DOHH2 (cell line): ENCODE results near the gene NEK4.

Experiments
- H3F3A ChIP-seq: fragments of 200-600 bp; sonication (generic), shearing (Covaris generic); 2 replicates; pipeline ENCODE4 v1.6.0; 2016; ENCODE audit warnings: antibody characterized with exemption, mild to moderate bottlenecking; ENCODE audit not compliant: control insufficient read depth, insufficient read depth
- H3K27ac ChIP-seq: fragments of 200-600 bp; sonication (generic); 2 replicates; pipeline ENCODE4 v1.5.1; 2014; ENCODE audit warnings: low read depth, mild to moderate bottlenecking, low read length, moderate library complexity
- H3K27me3 ChIP-seq: fragments of 200-600 bp; sonication (generic); 2 replicates; pipeline ENCODE4 v1.6.1; 2014; ENCODE audit warnings: mild to moderate bottlenecking, low read length, mixed read lengths; ENCODE audit not compliant: control insufficient read depth
- H3K36me3 ChIP-seq: fragments of 200-600 bp; sonication (generic); 2 replicates; pipeline ENCODE4 v1.6.1; 2014; ENCODE audit warnings: mild to moderate bottlenecking, low read length, moderate library complexity, mixed read lengths; ENCODE audit not compliant: control insufficient read depth
- H3K4me1 ChIP-seq: fragments of 200-600 bp; sonication (generic); 2 replicates; pipeline ENCODE4 v1.6.1; 2014; ENCODE audit warnings: mild to moderate bottlenecking, low read length, mixed read lengths; ENCODE audit not compliant: control insufficient read depth
- H3K4me2 ChIP-seq: fragments of 200-600 bp; sonication (generic); 2 replicates; pipeline ENCODE4 v1.6.0; 2014; ENCODE audit warnings: mild to moderate bottlenecking, low read length, moderate library complexity
- H3K4me3 ChIP-seq: fragments of 200-600 bp; sonication (generic); 2 replicates; pipeline ENCODE4 v1.5.1; 2014; ENCODE audit warnings: mild to moderate bottlenecking, low read length, mixed read lengths
- H3K79me2 ChIP-seq: fragments of 200-600 bp; sonication (generic); 2 replicates; pipeline ENCODE4 v1.6.1; 2014; ENCODE audit warnings: mild to moderate bottlenecking, low read length, mixed read lengths; ENCODE audit not compliant: control insufficient read depth
- H3K9me2 ChIP-seq: fragments of 200-600 bp; sonication (generic); replicated peaks from 2 replicates; pipeline ENCODE4 v1.6.1; 2014; ENCODE audit warnings: mild to moderate bottlenecking, low read length, mixed read lengths; ENCODE audit not compliant: control insufficient read depth
- H3K9me3 ChIP-seq: fragments of 200-600 bp; sonication (generic); 2 replicates; pipeline ENCODE4 v1.6.1; 2014; ENCODE audit warnings: antibody characterized with exemption, low read length, mixed read lengths; ENCODE audit not compliant: control insufficient read depth, insufficient read depth
- H4K20me1 ChIP-seq: fragments of 200-600 bp; sonication (generic); 2 replicates; pipeline ENCODE4 v1.6.0; 2014; ENCODE audit warnings: low read depth, mild to moderate bottlenecking, antibody characterized with exemption, low read length, moderate library complexity; ENCODE audit not compliant: control insufficient read depth, insufficient read depth
- EZH2phosphoT487 ChIP-seq: fragments of 200-600 bp; sonication (generic); IDR thresholded peaks from 2 replicates; pipeline ENCODE4 v1.6.1; 2017; ENCODE audit warnings: borderline replicate concordance, mild to moderate bottlenecking, antibody characterized with exemption, low read length, moderate library complexity, mixed read lengths
- TF ChIP-seq, protein P1 (sequence below): fragments of 200-600 bp; sonication (generic); IDR thresholded peaks from one replicate; pipeline ENCODE4 v1.5.1; 2014; ENCODE audit warnings: antibody characterized with exemption, mild to moderate bottlenecking, low read depth, low read length; ENCODE audit not compliant: poor library complexity, severe bottlenecking

NEK4 gene

DNA sequence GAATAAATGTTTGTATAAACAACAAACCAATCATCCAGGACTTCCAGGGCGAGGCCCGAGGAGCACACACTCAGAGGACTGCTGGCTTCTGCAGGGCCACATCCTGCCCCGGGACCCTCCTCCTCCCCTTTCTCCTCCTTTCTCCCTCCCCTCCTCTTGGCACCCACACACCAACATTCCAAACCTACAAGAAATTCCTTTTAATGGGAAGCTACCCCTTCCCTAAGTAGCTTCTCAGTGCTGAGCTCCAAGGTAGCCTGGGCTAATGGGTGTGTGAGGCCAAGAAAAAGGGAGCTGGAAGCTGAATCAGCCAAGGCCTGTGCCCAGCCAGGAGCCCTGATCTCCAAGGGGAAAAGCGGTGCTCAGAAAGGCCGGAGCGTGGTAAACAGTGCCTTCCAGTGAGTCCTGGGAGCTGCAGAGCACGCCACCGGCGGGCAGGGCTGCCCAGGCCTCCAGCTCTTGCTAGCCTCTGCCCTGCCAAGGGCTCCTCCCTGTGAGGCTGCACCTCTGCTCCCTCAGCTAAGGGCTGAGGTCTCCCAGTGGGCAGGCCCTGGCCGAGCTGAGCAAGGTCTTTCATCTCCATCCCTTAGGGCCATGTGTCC is 27.7 kb upstream of the NEK4 start:
- Histone ChIP-seq H3K9me2 (no peaks in the 10 kb centered on the region), H3K4me2 (no peak overlapping the region), H3K4me1 (no peaks in the 10 kb centered on the region), H3K27ac (no peak overlapping the region), H4K20me1 (no peaks in the 10 kb centered on the region), H3K27me3 (no peaks in the 10 kb centered on the region), H3K36me3 (no peaks in the 10 kb centered on the region), H3K9me3 (no peaks in the 10 kb centered on the region), H3K4me3 (no peak overlapping the region), H3F3A (no peaks in the 10 kb centered on the region), H3K79me2 (no peaks in the 10 kb centered on the region)
- TF ChIP-seq EZH2phosphoT487: no peak
- TF ChIP-seq, protein P1, sequence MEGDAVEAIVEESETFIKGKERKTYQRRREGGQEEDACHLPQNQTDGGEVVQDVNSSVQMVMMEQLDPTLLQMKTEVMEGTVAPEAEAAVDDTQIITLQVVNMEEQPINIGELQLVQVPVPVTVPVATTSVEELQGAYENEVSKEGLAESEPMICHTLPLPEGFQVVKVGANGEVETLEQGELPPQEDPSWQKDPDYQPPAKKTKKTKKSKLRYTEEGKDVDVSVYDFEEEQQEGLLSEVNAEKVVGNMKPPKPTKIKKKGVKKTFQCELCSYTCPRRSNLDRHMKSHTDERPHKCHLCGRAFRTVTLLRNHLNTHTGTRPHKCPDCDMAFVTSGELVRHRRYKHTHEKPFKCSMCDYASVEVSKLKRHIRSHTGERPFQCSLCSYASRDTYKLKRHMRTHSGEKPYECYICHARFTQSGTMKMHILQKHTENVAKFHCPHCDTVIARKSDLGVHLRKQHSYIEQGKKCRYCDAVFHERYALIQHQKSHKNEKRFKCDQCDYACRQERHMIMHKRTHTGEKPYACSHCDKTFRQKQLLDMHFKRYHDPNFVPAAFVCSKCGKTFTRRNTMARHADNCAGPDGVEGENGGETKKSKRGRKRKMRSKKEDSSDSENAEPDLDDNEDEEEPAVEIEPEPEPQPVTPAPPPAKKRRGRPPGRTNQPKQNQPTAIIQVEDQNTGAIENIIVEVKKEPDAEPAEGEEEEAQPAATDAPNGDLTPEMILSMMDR: no peak

DNA sequence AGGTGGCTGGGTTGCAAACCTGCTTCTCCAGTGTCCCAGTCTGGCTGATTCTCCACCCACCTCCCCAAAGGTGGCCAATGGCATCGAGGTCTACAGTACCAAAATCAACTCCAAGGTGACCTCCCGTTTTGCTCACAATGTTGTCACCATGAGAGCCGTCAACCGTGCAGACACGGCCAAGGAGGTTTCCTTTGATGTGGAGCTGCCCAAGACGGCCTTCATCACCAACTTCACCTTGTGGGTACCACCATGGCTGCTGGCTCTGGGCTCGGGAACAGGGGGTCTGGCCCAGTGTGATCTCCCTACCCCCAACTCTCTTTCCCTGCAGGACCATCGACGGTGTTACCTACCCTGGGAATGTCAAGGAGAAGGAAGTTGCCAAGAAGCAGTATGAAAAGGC is 25.7 kb upstream of the NEK4 start:
- Histone ChIP-seq H3K4me3 (no peak overlapping the region), H3K9me3 (no peaks in the 10 kb centered on the region), H3K27me3 (no peaks in the 10 kb centered on the region), H3K36me3 (no peaks in the 10 kb centered on the region), H3K4me1 (no peaks in the 10 kb centered on the region), H4K20me1 (no peaks in the 10 kb centered on the region), H3K9me2 (no peaks in the 10 kb centered on the region), H3F3A (no peaks in the 10 kb centered on the region), H3K27ac (no peak overlapping the region), H3K4me2 (no peak overlapping the region), H3K79me2 (no peaks in the 10 kb centered on the region)
- TF ChIP-seq EZH2phosphoT487: no peak
- TF ChIP-seq, protein P1: no peak

DNA sequence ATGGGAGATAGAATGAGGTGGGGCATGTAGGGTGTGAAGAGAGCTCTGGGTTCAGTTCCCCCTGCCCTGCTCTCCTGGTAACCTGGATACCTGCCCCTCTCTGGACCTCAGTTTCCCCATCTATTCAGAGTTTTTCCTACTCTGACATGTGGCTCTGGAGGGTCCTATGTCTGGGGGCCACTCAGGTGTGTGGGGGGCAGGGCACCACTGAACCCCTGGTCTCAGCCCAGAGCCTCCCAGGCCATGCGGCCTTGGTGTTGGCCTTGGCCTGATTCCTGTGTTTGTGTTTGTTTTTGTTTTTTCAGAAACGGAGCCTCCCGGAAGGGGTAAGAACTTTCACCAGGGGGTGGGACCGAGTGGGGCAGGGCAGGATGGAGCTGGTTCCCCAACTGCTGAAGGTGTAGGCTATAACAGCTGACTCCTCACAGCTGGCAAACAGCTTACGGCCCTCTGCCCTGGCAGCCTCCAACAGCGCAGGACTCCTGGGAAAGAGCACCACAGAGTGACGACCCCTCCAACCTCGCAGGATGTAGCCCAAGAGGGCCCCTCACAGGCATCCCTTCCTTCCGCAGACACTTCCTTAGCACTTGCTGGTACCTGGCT is 24.7 kb upstream of the NEK4 start:
- Histone ChIP-seq H3K27ac (no peak overlapping the region), H3K4me1 (no peaks in the 10 kb centered on the region), H3K9me3 (no peaks in the 10 kb centered on the region), H3K4me3 (no peak overlapping the region), H3F3A (no peaks in the 10 kb centered on the region), H3K36me3 (no peaks in the 10 kb centered on the region), H3K27me3 (no peaks in the 10 kb centered on the region), H3K9me2 (no peaks in the 10 kb centered on the region), H3K4me2 (no peak overlapping the region), H3K79me2 (no peaks in the 10 kb centered on the region), H4K20me1 (no peaks in the 10 kb centered on the region)
- TF ChIP-seq, protein P1: no peak
- no peak for TF ChIP-seq EZH2phosphoT487
